Sigmoid colon (tissue), 3 donors: Measurements from ENCODE around the gene KCNIP1.

Source experiments
- POLR2A ChIP-seq, 2 donors: fragments of 450-650 bp; IDR thresholded peaks; one replicate each; pipeline ENCODE4 v1.6.1; 2016; ENCODE audit warnings: antibody characterized with exemption in 2 of 2, mild to moderate bottlenecking in 2 of 2, moderate library complexity in 2 of 2
- TF ChIP-seq, protein P1 (sequence below), 4 experiments: fragments of 450-650 bp in 3 of 4; fragments of 200-600 bp in 1 of 4; IDR thresholded peaks; one replicate each; pipeline ENCODE4 v1.5.1; 2016 to 2019; ENCODE audit warnings: antibody characterized with exemption in 4 of 4, mild to moderate bottlenecking in 3 of 4, moderate library complexity in 2 of 4

DNA sequence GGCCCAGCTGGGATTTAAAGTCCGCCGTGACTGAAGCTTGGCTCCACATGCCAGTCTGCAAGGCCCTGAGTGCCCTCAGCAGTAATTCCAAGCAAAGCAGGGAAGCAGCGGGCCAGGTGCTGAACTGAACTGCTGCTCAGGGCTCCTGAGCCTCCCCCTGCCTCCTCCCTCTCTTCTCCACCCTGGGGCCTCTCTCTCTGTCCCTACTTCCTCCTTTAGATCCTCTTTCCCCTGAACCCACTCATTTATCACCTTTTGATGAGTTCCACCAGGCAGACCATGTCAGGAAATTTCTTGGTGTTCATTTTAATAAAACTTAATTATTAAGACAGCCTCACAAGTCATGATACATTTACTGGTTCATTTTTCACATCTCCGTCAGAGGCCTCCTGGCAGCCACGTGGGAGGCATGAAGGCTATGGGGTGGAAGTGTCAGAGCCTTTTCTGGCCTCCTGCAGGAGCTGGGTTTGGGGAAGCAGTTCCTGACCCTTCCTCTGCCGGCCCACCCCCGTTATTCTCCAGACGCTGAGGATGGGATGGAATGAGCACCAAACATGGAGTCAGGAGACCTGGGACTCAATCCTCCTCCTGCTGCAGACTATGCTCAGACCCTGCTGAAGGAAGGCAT is 32.2 kb upstream of the KCNIP1 start:
- TF ChIP-seq POLR2A (IDR thresholded peaks at IDR 0.05), result no peak
- TF ChIP-seq, protein P1, sequence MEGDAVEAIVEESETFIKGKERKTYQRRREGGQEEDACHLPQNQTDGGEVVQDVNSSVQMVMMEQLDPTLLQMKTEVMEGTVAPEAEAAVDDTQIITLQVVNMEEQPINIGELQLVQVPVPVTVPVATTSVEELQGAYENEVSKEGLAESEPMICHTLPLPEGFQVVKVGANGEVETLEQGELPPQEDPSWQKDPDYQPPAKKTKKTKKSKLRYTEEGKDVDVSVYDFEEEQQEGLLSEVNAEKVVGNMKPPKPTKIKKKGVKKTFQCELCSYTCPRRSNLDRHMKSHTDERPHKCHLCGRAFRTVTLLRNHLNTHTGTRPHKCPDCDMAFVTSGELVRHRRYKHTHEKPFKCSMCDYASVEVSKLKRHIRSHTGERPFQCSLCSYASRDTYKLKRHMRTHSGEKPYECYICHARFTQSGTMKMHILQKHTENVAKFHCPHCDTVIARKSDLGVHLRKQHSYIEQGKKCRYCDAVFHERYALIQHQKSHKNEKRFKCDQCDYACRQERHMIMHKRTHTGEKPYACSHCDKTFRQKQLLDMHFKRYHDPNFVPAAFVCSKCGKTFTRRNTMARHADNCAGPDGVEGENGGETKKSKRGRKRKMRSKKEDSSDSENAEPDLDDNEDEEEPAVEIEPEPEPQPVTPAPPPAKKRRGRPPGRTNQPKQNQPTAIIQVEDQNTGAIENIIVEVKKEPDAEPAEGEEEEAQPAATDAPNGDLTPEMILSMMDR (IDR thresholded peaks at IDR 0.05), result no peak
